VCaP (cell line): ENCODE results near the gene MRPL41.
"Not testable (repeated sequence)": the region's sequence is repeated elsewhere in the genome, so short reads cannot be mapped to it uniquely, and the experiment has no call there.

Experiments used
- H3K27ac ChIP-seq: fragments of 450-650 bp; 2 replicates; pipeline ENCODE4 v1.5.1; 2017
- TF ChIP-seq, protein P1 (sequence below): fragments of 450-650 bp; conservative IDR thresholded peaks from 2 replicates; pipeline ENCODE4 v1.5.1; 2017; ENCODE audit warnings: mild to moderate bottlenecking, moderate library complexity

Gene MRPL41

DNA sequence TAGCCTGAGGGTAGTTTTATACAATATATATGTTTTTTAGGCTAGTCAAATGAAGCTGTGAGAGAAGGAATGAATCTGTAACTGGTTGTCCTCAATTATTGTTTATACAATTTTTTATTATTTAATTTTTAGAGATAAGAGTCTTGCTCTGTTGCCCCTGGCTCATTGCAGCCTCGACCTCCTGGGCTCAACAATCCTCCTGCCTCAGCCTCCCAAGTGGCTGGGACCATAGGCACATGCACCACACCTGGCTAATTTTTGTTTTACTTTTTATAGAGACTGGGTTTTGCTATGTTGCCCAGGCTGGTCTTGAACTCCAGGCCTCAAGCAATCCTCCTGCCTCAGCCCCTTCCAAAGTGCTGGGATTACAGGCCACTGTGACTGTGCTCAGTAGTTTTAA, 2.7 kb downstream of the MRPL41 start:
- TF ChIP-seq, protein P1, sequence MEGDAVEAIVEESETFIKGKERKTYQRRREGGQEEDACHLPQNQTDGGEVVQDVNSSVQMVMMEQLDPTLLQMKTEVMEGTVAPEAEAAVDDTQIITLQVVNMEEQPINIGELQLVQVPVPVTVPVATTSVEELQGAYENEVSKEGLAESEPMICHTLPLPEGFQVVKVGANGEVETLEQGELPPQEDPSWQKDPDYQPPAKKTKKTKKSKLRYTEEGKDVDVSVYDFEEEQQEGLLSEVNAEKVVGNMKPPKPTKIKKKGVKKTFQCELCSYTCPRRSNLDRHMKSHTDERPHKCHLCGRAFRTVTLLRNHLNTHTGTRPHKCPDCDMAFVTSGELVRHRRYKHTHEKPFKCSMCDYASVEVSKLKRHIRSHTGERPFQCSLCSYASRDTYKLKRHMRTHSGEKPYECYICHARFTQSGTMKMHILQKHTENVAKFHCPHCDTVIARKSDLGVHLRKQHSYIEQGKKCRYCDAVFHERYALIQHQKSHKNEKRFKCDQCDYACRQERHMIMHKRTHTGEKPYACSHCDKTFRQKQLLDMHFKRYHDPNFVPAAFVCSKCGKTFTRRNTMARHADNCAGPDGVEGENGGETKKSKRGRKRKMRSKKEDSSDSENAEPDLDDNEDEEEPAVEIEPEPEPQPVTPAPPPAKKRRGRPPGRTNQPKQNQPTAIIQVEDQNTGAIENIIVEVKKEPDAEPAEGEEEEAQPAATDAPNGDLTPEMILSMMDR = no peak
- H3K27ac ChIP-seq = peak overlapping the region; percentile 11; the same call in 1 of the 2 replicates

DNA sequence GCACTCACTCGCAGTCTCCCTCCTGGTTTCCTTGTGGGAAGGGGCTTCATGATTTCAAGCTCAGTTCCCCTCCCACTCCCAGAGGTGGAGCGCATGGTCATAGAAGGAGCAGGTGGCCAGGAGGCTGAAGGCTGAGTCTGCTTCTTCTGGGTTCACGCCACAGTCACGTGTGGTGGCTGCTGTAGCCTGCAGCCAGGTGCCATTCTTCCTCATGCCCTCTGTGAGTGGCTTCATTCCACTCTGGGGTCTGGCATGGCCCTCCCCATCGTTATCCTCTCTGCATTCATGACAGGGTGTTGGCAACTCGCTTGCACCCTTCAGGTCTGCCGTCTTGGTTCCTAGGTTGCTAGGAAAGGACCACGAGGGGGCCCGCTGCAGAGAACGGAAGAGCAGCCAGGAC, 3.5 kb downstream of the MRPL41 start:
- H3K27ac ChIP-seq = peak overlapping the region; percentile 11; the same call in 1 of the 2 replicates
- TF ChIP-seq, protein P1 = no peak

DNA sequence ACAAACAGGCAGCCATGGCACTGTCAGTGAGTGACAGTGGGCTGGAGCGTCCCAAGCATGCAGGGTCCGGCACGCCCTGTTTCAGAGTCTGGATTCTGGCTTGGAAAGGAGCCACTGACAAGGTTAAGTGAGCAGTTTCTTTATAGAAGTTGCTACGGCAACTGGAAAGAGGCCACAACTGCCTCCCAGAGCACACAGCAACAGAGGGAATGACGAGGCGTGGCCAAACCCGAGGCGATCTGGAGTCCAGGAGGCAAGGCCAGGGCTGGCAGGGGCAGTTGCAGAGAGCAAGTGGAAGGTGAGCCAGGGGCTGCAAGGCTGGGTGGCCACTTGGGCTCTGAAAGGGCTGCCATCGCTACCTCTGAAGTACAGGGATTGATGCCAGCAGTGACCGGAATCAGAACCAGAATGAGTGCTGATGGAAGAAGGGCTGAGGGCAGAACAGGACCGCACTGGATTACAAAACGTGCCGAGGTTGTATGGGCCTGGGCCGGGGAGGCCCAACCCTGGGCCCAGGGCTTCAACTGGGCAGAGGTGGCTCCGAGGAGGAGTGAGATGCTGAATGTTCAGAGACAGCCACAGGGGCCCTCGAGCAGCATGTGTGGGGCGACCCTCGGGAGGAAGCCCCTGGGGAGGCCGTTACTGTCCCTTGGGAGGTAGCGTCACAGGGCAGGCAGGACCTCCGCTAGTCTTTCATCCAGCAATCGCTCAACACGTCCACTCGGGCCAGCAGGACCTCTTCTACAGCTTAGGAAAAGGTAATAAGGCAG, 4.6 kb downstream of the MRPL41 start:
- TF ChIP-seq, protein P1 = no peak
- peak overlapping the region; percentile 31; the same call in 1 of the 2 replicates for H3K27ac ChIP-seq

DNA sequence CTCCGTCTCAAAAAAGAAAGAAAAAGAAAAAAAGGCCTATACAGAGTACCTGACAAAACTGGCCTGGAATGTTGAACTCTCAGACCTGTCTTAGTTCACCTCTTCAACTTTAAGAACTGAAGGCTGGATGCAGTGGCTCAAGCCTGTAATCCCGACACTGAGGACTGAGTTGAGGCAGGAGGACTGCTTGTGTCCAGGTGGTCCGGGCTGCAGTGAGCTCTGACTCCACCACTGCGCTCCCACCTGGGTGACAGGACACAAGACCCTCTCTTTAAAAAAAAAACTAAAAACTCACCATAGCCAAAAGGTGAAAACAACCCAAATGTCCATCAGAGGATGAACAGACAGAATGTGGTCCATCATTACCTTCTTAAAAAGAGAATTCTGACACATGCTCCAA, 6.4 kb downstream of the MRPL41 start:
- H3K27ac ChIP-seq = no peak overlapping the region
- TF ChIP-seq, protein P1 = no peak

DNA sequence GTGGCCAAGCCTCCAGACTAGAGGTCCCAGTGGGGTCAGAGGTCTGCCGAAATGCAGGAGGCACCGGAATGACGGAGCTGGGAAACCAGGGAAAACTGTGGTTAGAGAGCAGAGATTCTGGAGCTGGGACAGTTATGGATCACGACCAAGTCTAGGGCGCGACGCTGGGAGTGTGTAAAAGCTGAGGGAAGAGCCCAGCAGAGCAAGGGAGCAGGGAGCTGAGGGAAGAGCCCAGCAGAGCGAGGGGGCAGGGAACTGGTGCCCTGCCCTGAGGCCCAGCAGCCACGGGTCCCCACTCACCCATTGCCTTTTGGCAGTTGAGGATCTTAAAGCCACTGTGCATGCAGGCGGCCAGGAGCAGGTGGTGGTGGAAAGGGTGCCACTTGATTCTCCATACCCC, 12.5 kb downstream of the MRPL41 start:
- TF ChIP-seq, protein P1 = no peak
- no peak overlapping the region for H3K27ac ChIP-seq

DNA sequence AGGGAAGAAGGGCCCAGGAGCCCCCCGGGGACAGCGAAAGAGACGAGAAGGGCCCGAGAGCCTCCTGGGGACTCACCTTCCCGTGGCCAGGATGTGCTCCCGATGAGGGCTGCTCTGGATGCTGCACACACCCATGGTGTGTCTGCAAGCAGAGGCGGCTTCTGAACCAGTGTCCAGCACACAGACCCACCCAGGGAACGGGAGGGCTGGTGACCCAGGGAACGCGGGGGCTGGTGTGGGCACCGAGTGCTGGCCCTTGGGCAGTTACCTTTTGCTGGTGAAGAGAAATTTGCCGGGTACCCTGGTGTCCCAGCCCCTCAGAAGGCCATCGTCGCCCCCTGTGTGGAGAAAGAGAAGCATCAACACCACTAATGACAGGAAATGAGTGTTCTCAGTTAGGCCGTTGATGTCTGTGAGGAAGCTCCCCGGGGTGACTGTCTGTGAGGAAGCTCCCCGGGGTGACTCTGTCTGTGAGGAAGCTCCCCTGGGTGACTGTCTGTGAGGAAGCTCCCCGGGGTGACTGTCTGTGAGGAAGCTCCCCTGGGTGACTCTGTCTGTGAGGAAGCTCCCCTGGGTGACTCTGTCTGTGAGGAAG, 13.2 kb downstream of the MRPL41 start:
- TF ChIP-seq, protein P1 = no peak
- no peak overlapping the region for H3K27ac ChIP-seq

DNA sequence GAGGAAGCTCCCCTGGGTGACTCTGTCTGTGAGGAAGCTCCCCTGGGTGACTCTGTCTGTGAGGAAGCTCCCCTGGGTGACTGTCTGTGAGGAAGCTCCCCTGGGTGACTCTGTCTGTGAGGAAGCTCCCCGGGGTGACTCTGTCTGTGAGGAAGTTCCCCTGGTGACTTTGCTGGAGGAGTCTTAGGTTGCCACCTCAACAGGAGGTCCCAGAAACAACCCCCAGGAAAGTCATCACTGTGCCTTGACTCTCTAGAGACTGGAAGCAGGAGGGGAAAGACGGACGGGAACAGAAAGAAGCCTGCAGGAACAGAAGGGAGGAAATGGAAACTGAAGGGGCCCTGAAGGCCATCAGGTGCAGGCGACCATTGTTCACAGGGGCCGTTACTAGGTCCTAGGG, 16.8 kb downstream of the MRPL41 start:
- H3K27ac ChIP-seq = not testable (repeated sequence)

DNA sequence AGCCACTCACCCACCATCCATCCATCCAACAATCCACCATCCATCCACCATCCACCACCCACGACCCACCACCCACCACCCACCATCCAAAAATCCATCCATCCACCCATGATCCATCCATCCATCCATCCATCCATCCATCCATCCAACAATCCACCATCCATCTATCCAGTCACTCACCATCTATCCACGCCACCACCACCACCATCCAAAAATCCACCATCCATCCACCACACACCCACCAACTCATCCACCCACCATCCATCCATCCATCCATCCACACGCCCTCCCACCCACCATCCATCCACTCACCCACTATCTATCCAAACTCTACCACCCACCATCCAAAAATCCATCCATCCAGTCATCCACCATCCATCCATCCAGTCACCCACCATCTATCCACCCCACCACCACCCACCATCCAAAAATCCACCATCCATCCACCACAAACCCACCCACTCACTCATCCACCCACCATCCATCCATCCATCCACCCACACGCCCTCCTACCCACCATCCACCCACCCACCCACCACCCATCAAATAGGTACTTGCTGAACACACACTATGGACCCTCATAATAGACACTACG, 18.0 kb downstream of the MRPL41 start:
- TF ChIP-seq, protein P1 = no peak
- H3K27ac ChIP-seq = no peak overlapping the region
